Neural cell (in vitro differentiated cells): ENCODE data around the gene SMIM36.

ENCODE experiments used
- CTCF ChIP-seq: fragments of 450-650 bp; IDR thresholded peaks from 2 replicates; pipeline ENCODE4 v1.5.1; 2014; ENCODE audit warnings: antibody characterized with exemption, mild to moderate bottlenecking, moderate library complexity; ENCODE audit not compliant: poor library complexity, severe bottlenecking
- EP300 ChIP-seq: fragments of 450-650 bp; conservative IDR thresholded peaks from 2 replicates; pipeline ENCODE4 v1.6.1; 2014; ENCODE audit warnings: antibody characterized with exemption, mild to moderate bottlenecking, moderate library complexity; ENCODE audit not compliant: poor library complexity, severe bottlenecking
- EZH2 ChIP-seq: fragments of 200-600, 300-800 bp; shearing (Covaris generic), sonication (generic); IDR thresholded peaks from 2 replicates; pipeline ENCODE4 v1.6.1; 2014; ENCODE audit warnings: antibody characterized with exemption, low read length, borderline replicate concordance, mild to moderate bottlenecking; ENCODE audit not compliant: insufficient read depth, poor library complexity, severe bottlenecking
- MXI1 ChIP-seq: fragments of 450-650 bp; conservative IDR thresholded peaks from 2 replicates; pipeline ENCODE4 v1.6.1; 2014; ENCODE audit warnings: antibody characterized with exemption, mild to moderate bottlenecking; ENCODE audit not compliant: poor library complexity, severe bottlenecking
- POLR2AphosphoS5 ChIP-seq: IDR thresholded peaks from 2 replicates; pipeline ENCODE4 v1.6.1; 2012
- RAD21 ChIP-seq: fragments of 450-650 bp; conservative IDR thresholded peaks from 2 replicates; pipeline ENCODE4 v1.6.1; 2014; ENCODE audit warnings: antibody characterized with exemption, mild to moderate bottlenecking, moderate library complexity
- REST ChIP-seq: IDR thresholded peaks from 2 replicates; pipeline ENCODE4 v1.6.1; 2012; ENCODE audit warnings: borderline replicate concordance
- SMC3 ChIP-seq: fragments of 450-650 bp; conservative IDR thresholded peaks from 2 replicates; pipeline ENCODE4 v1.6.1; 2014; ENCODE audit warnings: antibody characterized with exemption, mild to moderate bottlenecking, moderate library complexity; ENCODE audit not compliant: poor library complexity
- TAF1 ChIP-seq: IDR thresholded peaks from 2 replicates; pipeline ENCODE4 v1.6.1; 2012; ENCODE audit warnings: low read depth

- TF ChIP-seq CTCF: no peak
- no peak for TF ChIP-seq EP300
- TF ChIP-seq POLR2AphosphoS5: no peak
- TF ChIP-seq EZH2: no peak
- no peak for TF ChIP-seq MXI1
- no peak for TF ChIP-seq REST
- TF ChIP-seq RAD21: no peak
- no peak for TF ChIP-seq SMC3
- no peak for TF ChIP-seq TAF1
These were observed 66.5 kb downstream of the SMIM36 start for GRCh38 chr17:55444471-55445441.
